Measurements from ENCODE around the gene FUT7.
A peak's percentile ranks its signal among the peaks of the same experiment; 100 is the strongest.

FUT7 gene

DNA sequence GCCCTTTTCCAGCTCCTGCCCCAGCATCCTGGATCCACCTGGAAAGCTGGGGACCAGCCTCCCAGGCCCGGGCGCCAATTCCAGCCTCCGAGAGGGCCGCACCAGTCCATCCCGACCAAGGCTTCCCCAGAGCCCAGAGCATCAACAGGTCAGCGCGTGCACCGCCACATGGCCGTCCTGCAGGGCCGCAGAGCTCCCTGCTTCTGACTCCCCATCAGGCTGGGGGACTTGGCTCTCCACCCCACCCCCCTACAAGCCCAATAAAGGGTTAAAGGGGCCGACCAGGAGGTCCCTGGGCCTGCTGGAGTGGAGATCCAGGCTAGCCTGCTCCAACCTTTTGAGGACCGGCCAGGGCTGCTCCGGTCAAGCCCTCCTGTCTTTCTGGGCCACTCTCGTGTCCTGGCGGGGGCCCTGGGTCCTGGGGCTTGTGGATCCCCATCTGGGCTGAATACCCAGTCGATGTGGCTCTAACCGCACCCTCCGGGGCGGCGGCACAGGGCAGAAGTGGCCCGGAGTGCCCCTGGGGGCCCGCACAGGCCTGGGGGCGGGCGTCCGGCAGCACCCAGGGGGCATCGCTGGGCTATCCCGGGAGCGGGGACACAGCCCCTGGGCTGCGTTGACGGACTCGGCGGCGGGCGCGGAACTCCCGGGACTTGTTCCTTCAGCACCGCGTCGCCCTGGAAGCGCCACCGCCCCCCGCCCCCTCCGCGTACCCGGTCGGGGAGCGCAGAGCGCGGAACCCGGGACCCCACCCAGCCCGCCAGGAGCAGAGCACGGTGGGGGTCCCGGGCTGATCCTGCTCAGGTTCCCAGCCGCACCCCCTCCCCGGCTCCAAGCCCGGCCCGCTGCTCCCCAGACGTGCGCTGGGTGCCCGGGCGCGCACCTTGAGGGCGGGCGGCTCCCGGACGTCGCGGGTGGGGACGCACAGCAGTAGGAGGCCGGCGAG lies 21.4 kb upstream of the FUT7 start:
- Histone ChIP-seq H3K36me3 (ENCODE audit: insufficient read depth, low read length) (no peaks in the 10 kb centered on the region), H3K9me3 (ENCODE audit: low read depth, low read length) (no peaks in the 10 kb centered on the region), H3K4me3 (peak overlapping the region; percentile 63), H3K9ac (ENCODE audit: insufficient read length) (no peak overlapping the region), H3K27ac (no peak overlapping the region)
- TF ChIP-seq EZH2 (IDR thresholded peaks at IDR 0.05) = no peak
- no peak for TF ChIP-seq FOXP2 (optimal IDR thresholded peaks at IDR 0.05; ENCODE audit: control extremely low read depth, extremely low read length, insufficient read depth)
- no peak for TF ChIP-seq POLR2AphosphoS5 (IDR thresholded peaks at IDR 0.05; ENCODE audit: borderline replicate concordance, low read depth, low read length)
- DNase-seq (ENCODE audit: low read depth, low spot score) = no peak

GRCh38 chr9:137052293-137052692 lies 20.4 kb upstream of the FUT7 start:
- no peak for DNase-seq (ENCODE audit: low read depth, low spot score)
- Histone ChIP-seq H3K27ac (no peak overlapping the region), H3K4me3 (no peak overlapping the region), H3K36me3 (ENCODE audit: insufficient read depth, low read length) (no peaks in the 10 kb centered on the region), H3K9me3 (ENCODE audit: low read depth, low read length) (no peaks in the 10 kb centered on the region), H3K9ac (ENCODE audit: insufficient read length) (no peak overlapping the region)
- no peak for TF ChIP-seq EZH2 (IDR thresholded peaks at IDR 0.05)
- no peak for TF ChIP-seq FOXP2 (optimal IDR thresholded peaks at IDR 0.05; ENCODE audit: control extremely low read depth, extremely low read length, insufficient read depth)
- no peak for TF ChIP-seq POLR2AphosphoS5 (IDR thresholded peaks at IDR 0.05; ENCODE audit: borderline replicate concordance, low read depth, low read length)

- Histone ChIP-seq H3K9ac (ENCODE audit: insufficient read length) (no peak overlapping the region), H3K36me3 (ENCODE audit: insufficient read depth, low read length) (no peaks in the 10 kb centered on the region), H3K9me3 (ENCODE audit: low read depth, low read length) (no peaks in the 10 kb centered on the region), H3K4me3 (no peak overlapping the region), H3K27ac (no peak overlapping the region)
- DNase-seq (ENCODE audit: low read depth, low spot score) = no peak
- no peak for TF ChIP-seq EZH2 (IDR thresholded peaks at IDR 0.05)
- TF ChIP-seq POLR2AphosphoS5 (IDR thresholded peaks at IDR 0.05; ENCODE audit: borderline replicate concordance, low read depth, low read length) = no peak
- no peak for TF ChIP-seq FOXP2 (optimal IDR thresholded peaks at IDR 0.05; ENCODE audit: control extremely low read depth, extremely low read length, insufficient read depth)
Observed at GRCh38 chr9:137051145-137051724, 19.3 kb upstream of the FUT7 start.

DNA sequence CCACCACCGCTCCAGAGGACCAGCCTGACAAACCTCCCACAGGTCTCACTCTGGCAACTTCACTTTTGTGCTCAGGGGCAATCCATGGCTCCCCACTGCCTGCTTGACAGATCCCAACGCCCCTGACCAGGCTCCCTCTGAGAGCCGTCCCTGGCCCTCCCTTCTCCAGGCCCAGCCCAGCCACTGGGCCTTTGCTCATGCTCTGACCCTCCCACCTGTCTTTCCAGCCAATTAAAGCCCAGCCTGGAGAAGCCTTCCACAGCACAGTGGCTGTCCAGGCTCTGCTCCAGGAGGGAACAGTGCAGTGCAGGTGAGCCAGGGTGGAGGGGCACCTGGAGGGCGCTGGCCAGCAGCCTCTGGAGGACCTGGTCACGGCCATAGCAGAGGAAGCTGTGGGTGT lies 18.7 kb upstream of the FUT7 start:
- no peak overlapping the region for H3K9ac ChIP-seq (ENCODE audit: insufficient read length)
- TF ChIP-seq EZH2 (IDR thresholded peaks at IDR 0.05) (no peak), FOXP2 (optimal IDR thresholded peaks at IDR 0.05; ENCODE audit: control extremely low read depth, extremely low read length, insufficient read depth) (no peak), POLR2AphosphoS5 (IDR thresholded peaks at IDR 0.05; ENCODE audit: borderline replicate concordance, low read depth, low read length) (no peak)
- H3K4me3 ChIP-seq = no peak overlapping the region
- H3K36me3 ChIP-seq (ENCODE audit: insufficient read depth, low read length) = no peaks in the 10 kb centered on the region
- no peaks in the 10 kb centered on the region for H3K9me3 ChIP-seq (ENCODE audit: low read depth, low read length)
- no peak for DNase-seq (ENCODE audit: low read depth, low spot score)
- no peak overlapping the region for H3K27ac ChIP-seq

- Histone ChIP-seq H3K9ac (ENCODE audit: insufficient read length) (no peak overlapping the region), H3K9me3 (ENCODE audit: low read depth, low read length) (no peaks in the 10 kb centered on the region), H3K36me3 (ENCODE audit: insufficient read depth, low read length) (no peaks in the 10 kb centered on the region), H3K27ac (no peak overlapping the region), H3K4me3 (no peak overlapping the region)
- DNase-seq (ENCODE audit: low read depth, low spot score) = no peak
- TF ChIP-seq EZH2 (IDR thresholded peaks at IDR 0.05) (no peak), POLR2AphosphoS5 (IDR thresholded peaks at IDR 0.05; ENCODE audit: borderline replicate concordance, low read depth, low read length) (no peak), FOXP2 (optimal IDR thresholded peaks at IDR 0.05; ENCODE audit: control extremely low read depth, extremely low read length, insufficient read depth) (no peak)
Observed at GRCh38 chr9:137049544-137050449, 17.9 kb upstream of the FUT7 start.

GRCh38 chr9:137048655-137049543 lies 17.0 kb upstream of the FUT7 start:
- no peak overlapping the region for H3K9ac ChIP-seq (ENCODE audit: insufficient read length)
- H3K27ac ChIP-seq = no peak overlapping the region
- no peak for DNase-seq (ENCODE audit: low read depth, low spot score)
- no peak for TF ChIP-seq POLR2AphosphoS5 (IDR thresholded peaks at IDR 0.05; ENCODE audit: borderline replicate concordance, low read depth, low read length)
- no peak overlapping the region; the same call in 1 of the 2 replicates for H3K4me3 ChIP-seq
- H3K36me3 ChIP-seq (ENCODE audit: insufficient read depth, low read length) = no peaks in the 10 kb centered on the region
- H3K9me3 ChIP-seq (ENCODE audit: low read depth, low read length) = no peaks in the 10 kb centered on the region

DNA sequence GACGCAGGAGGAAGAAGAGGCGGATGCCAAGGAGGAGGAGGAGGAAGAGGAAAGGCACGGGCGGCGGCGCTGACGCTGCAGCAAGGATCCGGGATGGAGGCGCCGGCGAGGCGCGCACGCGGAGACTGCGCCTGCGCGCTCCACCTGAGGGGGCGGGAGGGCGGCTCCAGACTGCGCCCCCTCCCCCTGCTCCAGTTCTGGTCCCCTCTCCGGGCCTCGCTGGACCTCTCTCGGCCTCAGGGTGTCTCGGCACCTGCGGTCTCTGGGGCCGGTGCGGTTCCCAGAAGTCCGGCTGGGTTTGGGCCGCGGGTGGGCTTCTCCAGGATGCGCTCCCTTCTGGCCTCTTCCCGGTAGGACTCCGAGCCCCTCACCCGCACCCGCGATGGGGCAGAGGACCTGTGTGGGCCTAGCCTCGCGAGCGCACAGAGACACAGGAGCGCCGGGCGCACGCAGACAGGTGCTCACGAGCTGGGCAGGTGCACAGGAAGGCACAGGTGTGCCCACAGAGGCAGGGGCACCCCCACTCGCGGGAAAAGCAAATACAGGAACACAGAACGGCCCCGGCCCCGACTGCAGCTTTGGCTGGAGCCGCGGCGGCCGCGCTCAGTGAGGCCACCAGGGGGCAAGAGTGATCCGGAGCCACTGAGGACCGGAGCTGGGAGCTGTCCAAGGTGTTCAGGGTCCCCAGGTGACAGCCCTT lies 14.3 kb upstream of the FUT7 start, which contains the start of gene NPDC1:
TSS of gene NPDC1 (minus strand) at position 90 of the 700 bp plus-strand sequence. CDS start 188 bp downstream, outside the sequence.
- Histone ChIP-seq H3K36me3 (ENCODE audit: insufficient read depth, low read length) (no peaks in the 10 kb centered on the region), H3K27ac (no peak within 1 kb of the TSS), H3K4me3 (peak within 1 kb of the TSS; percentile 92), H3K9me3 (ENCODE audit: low read depth, low read length) (no peaks in the 10 kb centered on the region), H3K9ac (ENCODE audit: insufficient read length) (peak within 1 kb of the TSS; percentile 59)
- DNase-seq (ENCODE audit: low read depth, low spot score) = no peak
- TF ChIP-seq EZH2 (IDR thresholded peaks at IDR 0.05) = no peak
- no peak for TF ChIP-seq FOXP2 (optimal IDR thresholded peaks at IDR 0.05; ENCODE audit: control extremely low read depth, extremely low read length, insufficient read depth)
- peak; percentile 62; the same call in 1 of the 2 replicates for TF ChIP-seq POLR2AphosphoS5 (IDR thresholded peaks at IDR 0.05; ENCODE audit: borderline replicate concordance, low read depth, low read length)
